Regular cardiac myocyte (primary cell): ENCODE measurements around the gene CYP4B1. TPM values are rescaled to one million over a fixed set of nuclear protein-coding genes. Genes with fewer than 3 reads are reported as not detected.

ENCODE experiments used
- total RNA-seq: library from RNA; depleted of rRNA; stranded (reverse); fragments of >200 nt; gene quantifications from 2 replicates; pipeline ENCODE4 v1.2.3, GENCODE V29; 2014

CYP4B1 gene
- 0.28 TPM in 1 of 2 replicates, not detected in the other for total RNA-seq

DNA sequence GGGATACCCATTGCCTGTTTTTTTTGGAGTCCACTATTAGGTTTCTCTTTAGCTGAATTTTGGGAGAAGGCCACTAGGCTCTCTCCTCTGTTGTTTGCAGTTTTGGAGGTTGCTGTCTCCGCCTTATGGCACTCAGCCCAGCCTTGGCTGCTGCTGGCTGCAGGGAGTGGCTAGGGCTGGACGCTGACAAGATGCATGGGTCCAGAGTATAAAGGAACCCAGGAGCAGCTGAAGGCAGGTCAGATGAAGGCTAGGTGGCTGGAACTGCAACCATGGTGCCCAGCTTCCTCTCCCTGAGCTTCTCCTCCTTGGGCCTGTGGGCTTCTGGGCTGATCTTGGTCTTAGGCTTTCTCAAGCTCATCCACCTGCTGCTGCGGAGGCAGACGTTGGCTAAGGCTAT is at the start of gene CYP4B1:
Gene CYP4B1 (plus strand): TSS at position 237 of the 400 bp plus-strand sequence. CDS start 36 bp downstream, at position 273.

Other genes with a start within 250 kb of the CYP4B1 start
- gene KNCN, start 247.4 kb upstream of the CYP4B1 start, total RNA-seq: not detected in 2 replicates
- gene MKNK1, start 194.8 kb upstream of the CYP4B1 start, total RNA-seq: 11.3 and 13.8 TPM in 2 replicates
- 7.3 and 10.7 TPM in 2 replicates for gene MOB3C, start 182.2 kb upstream of the CYP4B1 start, total RNA-seq
- 40.6 and 49.5 TPM in 2 replicates for gene ATPAF1, start 130.7 kb upstream of the CYP4B1 start, total RNA-seq
- not detected in 2 replicates for gene TEX38, start 127.2 kb upstream of the CYP4B1 start, total RNA-seq
- gene EFCAB14, start 79.9 kb upstream of the CYP4B1 start, total RNA-seq: 27.0 and 35.2 TPM in 2 replicates
- gene CYP4A11, start 142.4 kb downstream of the CYP4B1 start, total RNA-seq: not detected in 2 replicates
- gene CYP4X1, start 224.6 kb downstream of the CYP4B1 start, total RNA-seq: under 0.01 and 1.7 TPM in 2 replicates